Measurements from ENCODE around the gene ABHD2.
A peak's percentile ranks its signal among the peaks of the same experiment; 100 is the strongest.

ABHD2 gene

DNA sequence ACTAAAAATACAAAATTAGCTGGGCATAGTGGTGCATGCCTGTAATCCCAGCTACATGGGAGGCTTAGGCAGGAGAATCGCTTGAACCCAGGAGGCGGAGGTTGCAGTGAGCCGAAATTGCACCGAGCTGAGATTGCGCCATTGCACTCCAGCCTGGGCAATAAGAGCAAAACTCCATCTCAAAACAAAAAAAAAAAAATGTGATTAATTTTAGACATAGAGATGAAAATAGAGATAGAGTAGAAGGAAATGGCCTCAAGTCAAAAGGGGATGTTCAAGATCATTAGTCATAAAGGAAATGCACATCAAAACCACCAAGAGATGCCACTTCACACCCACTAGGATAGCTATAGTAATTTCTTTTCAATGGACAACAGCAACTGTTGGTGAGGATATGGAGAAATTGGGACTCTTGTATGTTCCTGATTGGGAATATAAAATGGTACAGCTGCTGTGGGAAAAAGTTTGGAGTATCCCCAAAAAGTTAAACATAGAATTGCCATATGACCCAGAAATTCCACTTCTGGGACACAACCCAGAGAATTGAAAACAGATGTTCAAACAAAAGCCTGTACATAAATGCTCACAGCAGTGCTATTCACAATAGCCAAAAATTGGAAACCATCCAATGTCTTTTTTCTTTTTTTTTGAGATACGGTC lies 55.4 kb downstream of the ABHD2 start:
- no peak overlapping the region for H3K4me3 ChIP-seq (ENCODE audit: low read length)
- no peak for DNase-seq (ENCODE audit: low read depth)
- TF ChIP-seq, protein P1, sequence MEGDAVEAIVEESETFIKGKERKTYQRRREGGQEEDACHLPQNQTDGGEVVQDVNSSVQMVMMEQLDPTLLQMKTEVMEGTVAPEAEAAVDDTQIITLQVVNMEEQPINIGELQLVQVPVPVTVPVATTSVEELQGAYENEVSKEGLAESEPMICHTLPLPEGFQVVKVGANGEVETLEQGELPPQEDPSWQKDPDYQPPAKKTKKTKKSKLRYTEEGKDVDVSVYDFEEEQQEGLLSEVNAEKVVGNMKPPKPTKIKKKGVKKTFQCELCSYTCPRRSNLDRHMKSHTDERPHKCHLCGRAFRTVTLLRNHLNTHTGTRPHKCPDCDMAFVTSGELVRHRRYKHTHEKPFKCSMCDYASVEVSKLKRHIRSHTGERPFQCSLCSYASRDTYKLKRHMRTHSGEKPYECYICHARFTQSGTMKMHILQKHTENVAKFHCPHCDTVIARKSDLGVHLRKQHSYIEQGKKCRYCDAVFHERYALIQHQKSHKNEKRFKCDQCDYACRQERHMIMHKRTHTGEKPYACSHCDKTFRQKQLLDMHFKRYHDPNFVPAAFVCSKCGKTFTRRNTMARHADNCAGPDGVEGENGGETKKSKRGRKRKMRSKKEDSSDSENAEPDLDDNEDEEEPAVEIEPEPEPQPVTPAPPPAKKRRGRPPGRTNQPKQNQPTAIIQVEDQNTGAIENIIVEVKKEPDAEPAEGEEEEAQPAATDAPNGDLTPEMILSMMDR (IDR thresholded peaks at IDR 0.05; ENCODE audit: insufficient read depth, low read depth, low read length, missing control alignments) = no peak

DNA sequence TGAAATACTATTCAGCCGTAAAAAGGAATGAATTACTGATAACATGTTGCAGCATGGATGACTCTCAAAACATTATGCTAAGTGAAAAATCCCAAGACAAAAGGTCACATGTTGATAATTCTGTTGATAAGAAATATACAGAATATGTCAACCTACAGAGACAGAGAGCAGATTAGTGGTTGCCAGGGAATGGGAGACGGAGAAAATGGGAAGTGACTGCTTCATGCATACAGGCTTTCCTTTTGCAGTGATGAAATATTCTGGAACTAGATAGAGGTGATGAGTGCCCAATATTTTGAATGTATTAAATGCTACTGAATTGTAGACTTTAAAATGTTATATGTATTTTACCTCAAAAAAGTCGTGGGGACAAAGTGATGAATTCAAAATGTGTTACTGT lies 56.2 kb downstream of the ABHD2 start:
- no peak overlapping the region for H3K4me3 ChIP-seq (ENCODE audit: low read length)
- TF ChIP-seq, protein P1 (IDR thresholded peaks at IDR 0.05; ENCODE audit: insufficient read depth, low read depth, low read length, missing control alignments) = no peak
- DNase-seq (ENCODE audit: low read depth) = no peak

DNA sequence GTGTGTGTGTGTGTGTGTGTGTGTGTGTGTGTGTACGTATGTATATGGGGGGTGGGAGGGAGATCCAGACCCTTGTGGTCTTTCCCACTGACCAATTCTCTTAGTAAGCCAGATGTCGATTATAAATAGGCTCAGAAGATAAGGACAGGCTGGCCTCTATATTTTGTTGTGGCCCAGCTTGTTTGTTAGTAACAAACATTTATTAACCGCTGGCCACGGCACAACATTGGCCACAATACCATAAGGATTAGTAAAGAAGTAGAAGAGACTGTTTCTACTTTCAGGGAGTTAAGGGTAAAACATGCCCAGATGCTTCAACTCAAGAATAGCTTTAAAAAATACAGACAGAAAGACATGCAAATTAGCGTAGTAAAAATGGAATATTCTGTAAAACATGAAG lies 58.1 kb downstream of the ABHD2 start:
- TF ChIP-seq, protein P1 (IDR thresholded peaks at IDR 0.05; ENCODE audit: insufficient read depth, low read depth, low read length, missing control alignments) = no peak
- H3K4me3 ChIP-seq (ENCODE audit: low read length) = no peak overlapping the region
- no peak for DNase-seq (ENCODE audit: low read depth)

DNA sequence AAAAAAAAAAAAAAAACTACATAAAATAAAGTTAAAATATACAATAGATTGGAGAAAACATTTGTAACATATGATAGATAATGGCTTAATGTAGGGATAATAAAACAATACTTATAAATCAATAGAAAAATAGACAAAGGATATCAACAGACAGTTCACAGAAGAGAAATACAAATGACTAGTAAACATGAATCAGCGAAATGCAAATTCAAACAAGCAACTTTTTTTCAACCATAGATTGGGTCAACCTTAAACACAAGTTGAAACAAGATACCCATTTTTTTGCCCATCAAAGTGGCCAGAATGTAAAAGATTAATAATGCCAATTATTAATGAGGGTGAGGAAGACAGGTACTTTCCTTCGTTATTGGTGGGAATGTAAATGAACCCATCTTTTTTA lies 59.9 kb downstream of the ABHD2 start:
- H3K4me3 ChIP-seq (ENCODE audit: low read length) = no peak overlapping the region
- no peak for DNase-seq (ENCODE audit: low read depth)
- TF ChIP-seq, protein P1 (IDR thresholded peaks at IDR 0.05; ENCODE audit: insufficient read depth, low read depth, low read length, missing control alignments) = no peak

DNA sequence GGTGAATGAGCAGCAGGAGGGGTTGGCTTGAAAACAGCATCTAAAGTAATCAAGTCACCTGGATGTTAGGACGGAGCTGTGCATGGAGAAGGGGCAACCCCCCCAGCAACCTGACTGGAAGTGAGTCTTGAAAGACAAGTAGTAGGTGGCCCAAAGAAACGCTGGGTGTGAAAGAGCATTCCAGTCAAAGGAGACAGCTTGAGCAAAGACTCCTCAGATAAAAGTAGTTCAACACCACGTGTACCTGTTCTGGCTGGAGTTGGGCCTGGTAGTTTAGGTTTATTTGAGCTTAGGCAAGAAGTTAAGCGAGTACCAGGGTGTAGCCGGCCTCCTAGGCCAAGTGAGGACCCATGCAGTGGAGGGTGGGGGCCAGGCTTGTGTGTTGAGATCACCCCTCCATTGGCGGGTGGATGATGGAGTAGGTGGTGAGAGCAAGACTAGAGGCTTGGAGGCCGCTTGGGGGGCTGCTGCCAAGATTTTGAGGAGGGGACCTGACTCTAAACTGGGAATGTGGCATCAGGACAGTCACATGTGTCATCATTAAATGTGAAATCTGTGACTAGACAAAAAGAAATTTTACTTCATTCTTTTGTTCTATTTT lies 61.3 kb downstream of the ABHD2 start:
- DNase-seq (ENCODE audit: low read depth) = peak; percentile 83
- H3K4me3 ChIP-seq (ENCODE audit: low read length) = no peak overlapping the region
- TF ChIP-seq, protein P1 (IDR thresholded peaks at IDR 0.05; ENCODE audit: insufficient read depth, low read depth, low read length, missing control alignments) = no peak

DNA sequence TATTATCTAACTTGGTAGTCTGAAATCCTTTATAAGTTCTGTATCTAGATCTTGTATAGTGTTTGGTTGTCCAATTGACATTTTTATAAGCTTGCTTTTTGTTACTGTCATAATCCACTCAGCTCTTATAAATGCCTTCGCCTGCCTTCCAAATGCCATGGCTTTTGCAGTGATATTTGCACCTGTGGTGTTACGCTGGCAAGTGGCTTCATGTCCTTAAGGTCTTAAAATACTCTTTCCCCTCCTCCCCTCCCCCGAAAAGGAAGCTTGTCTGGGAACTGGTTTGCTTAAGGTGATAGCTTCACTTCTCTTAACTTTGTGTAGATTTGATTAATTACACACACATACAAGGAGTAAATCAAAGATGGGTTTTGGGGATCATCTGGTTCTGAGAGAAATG lies 62.0 kb downstream of the ABHD2 start:
- no peak overlapping the region for H3K4me3 ChIP-seq (ENCODE audit: low read length)
- TF ChIP-seq, protein P1 (IDR thresholded peaks at IDR 0.05; ENCODE audit: insufficient read depth, low read depth, low read length, missing control alignments) = no peak
- DNase-seq (ENCODE audit: low read depth) = no peak
